GM21360 (cell line): ENCODE data around the gene OR13A1.
"Not testable (repeated sequence)": the region's sequence is repeated elsewhere in the genome, so short reads cannot be mapped to it uniquely, and the experiment has no call there.

Source experiments
- ATAC-seq: cut with Tn5 transposase; IDR thresholded peaks from one replicate; pipeline ENCODE4 v1.9.1; 2021; ENCODE audit warnings: mild to moderate bottlenecking, moderate library complexity; ENCODE audit not compliant: unreplicated experiment

OR13A1 gene, protein sequence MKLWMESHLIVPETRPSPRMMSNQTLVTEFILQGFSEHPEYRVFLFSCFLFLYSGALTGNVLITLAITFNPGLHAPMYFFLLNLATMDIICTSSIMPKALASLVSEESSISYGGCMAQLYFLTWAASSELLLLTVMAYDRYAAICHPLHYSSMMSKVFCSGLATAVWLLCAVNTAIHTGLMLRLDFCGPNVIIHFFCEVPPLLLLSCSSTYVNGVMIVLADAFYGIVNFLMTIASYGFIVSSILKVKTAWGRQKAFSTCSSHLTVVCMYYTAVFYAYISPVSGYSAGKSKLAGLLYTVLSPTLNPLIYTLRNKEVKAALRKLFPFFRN

DNA sequence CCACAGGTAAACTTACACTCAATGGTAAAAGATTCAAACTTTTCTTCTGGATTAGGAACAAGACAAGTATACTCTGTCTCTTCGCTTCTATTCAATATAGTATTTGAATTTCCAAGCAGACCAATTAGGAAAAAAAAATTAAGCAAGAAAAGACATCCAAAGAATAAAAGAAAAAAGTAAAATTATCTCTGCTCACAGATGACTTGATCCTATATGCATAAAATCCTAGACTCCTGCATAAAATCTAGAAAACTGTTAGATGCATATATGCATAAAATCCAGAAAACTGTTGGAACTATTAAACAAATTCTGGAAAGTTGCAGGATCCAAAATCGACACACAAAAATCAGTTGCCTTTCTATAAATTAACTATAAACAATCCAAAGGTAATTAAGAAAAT is at the start of gene OR13A1:
Gene OR13A1 (minus strand): TSS at position 101 of the 400 bp plus-strand sequence. CDS start 11,186 bp downstream, outside the sequence.
- no peak for ATAC-seq

DNA sequence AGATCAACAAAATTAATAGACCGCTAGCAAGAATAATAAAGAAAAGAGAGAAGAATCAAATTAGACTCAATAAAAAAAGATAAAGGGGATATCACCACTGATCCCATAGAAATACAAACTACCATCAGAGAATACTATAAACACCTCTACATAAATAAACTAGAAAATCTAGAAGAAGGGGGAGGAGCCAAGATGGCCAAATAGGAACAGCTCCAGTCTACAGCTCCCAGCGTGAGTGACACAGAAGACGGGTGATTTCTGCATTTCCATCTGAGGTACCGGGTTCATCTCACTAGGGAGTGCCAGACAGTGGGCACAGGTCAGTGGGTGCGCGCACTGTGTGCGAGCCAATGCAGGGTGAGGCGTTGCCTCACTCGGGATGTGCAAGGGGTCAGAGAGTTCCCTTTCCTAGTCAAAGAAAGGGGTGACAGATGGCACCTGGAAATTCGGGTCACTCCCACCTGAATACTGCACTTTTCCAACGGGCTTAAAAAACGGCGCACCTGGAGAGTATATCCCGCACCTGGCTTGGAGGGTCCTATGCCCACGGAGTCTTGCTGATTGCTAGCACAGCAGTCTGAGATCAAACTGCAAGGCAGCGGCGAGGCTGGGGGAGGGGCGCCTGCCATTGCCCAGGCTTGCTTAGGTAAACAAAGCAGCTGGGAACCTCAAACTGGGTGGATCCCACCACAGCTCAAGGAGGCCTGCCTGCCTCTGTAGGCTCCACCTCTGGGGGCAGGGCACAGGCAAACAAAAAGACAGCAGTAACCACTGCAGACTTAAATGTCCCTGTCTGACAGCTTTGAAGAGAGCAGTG is 46.8 kb upstream of the OR13A1 start:
- not testable (repeated sequence) for ATAC-seq

DNA sequence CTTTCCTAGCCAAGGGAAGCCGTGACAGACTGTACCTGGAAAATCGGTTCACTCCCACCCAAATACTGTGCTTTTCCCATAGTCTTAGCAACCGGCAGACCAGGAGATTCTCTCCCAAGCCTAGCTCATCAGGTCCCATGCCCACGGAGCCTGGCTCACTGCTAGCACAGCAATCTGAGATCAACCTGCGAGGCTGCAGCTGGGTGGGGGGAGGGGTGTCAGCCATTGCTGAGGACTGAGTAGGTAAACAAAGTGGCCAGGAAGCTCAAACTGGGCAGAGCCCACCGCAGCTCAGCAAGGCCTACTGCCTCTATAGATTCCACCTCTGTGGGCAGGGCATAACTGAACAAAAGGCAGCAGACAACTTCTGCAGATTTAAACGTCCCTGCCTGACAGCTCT is 43.6 kb upstream of the OR13A1 start:
- not testable (repeated sequence) for ATAC-seq

DNA sequence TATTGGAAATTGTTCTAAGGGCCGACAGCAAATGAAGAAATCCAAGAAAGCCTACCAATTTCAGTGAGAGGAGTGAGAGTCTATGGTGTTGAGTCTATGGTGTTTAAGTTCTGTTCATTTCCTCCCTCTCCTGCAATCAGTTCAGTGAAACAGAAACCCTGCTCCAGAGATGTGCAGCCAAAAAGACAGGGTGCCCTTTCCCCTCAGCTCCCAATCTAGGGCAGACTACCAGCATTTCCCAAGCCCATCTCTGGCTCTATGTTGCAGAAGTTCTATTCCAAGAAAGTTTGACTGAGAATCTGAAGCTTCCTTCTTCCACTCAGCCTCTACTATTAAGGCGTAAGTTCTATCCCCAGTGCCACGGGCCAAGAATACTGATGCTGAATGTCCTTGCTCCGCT is 40.1 kb upstream of the OR13A1 start:
- ATAC-seq = no peak

DNA sequence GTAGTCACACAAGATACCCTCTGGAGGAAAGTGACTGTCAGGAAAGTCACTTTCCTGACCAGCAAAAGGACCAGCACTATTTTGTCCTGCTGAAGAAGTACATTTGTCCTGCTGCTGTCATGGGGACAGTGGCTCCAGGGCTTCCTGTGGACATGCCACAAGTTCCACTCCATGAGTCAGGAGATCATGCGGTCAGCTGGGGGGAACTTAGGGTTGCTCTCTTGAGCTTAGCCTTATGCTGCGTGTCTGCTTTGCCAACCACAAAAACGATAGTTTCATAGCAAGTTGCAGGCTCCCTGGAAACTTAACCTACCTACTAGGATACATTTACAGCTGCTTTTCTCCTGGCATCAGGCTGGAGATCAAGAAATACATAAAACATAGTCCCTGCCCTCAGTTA is 38.9 kb upstream of the OR13A1 start:
- ATAC-seq = no peak

DNA sequence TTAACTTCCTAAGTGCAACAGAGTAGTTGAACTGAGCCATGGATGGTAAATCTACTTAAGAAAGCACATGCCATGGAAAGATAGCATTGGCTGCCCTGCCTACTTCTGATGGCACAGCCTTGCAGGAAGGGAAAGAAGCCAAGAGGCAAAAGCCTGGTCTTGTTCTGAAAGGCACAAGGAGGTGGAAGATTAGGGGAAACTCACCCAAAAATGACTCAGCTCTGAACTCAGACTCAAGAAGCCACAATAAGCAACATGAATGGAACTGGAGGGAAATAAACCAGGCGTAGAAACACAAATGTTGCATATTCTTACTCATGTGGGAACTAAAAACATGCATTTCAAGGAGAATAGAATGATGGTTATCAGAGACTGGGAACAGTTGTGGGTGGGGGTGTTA is 37.8 kb upstream of the OR13A1 start:
- peak; percentile 57 for ATAC-seq

DNA sequence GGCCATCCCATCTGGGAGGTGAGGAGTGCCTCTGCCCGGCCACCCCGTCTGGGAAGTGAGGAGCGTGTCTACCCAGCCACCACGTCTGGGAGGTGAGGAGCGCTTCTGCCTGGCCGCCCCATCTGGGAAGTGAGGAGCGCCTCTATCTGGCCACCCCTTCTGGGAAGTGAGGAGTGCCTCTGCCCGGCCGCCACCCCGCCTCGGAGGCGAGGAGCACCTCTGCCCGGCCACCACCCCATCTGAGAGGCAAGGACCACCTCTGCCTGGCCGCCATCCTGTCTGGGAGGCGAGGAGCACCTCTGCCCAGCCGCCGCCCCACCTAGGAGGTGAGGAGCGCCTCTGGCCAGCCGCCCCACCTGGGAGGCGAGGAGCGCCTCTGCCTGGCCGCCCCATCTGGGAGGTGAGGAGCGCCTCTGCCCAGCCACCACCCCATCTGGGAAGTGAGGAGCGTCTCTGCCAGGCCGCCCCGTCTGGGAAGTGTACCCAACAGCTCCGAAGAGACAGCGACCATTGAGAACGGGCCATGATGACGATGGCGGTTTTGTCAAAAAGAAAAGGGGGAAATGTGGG is 32.9 kb upstream of the OR13A1 start:
- not testable (repeated sequence) for ATAC-seq

DNA sequence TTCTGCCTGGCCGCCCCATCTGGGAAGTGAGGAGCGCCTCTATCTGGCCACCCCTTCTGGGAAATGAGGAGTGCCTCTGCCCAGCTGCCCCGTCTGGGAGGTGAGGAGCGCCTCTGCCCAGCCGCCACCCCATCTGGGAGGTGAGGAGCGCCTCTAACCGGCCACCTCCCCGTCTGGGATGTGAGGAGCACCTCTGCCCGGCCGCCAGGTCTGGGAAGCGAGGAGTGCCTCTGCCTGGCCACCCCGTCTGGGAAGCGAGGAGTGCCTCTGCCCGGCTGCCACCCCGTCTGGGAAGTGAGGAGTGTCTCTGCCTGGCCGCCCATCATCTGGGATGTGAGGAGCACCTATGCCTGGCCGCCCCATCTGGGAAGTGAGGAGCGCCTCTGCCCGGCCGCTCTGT is 32.1 kb upstream of the OR13A1 start:
- not testable (repeated sequence) for ATAC-seq

DNA sequence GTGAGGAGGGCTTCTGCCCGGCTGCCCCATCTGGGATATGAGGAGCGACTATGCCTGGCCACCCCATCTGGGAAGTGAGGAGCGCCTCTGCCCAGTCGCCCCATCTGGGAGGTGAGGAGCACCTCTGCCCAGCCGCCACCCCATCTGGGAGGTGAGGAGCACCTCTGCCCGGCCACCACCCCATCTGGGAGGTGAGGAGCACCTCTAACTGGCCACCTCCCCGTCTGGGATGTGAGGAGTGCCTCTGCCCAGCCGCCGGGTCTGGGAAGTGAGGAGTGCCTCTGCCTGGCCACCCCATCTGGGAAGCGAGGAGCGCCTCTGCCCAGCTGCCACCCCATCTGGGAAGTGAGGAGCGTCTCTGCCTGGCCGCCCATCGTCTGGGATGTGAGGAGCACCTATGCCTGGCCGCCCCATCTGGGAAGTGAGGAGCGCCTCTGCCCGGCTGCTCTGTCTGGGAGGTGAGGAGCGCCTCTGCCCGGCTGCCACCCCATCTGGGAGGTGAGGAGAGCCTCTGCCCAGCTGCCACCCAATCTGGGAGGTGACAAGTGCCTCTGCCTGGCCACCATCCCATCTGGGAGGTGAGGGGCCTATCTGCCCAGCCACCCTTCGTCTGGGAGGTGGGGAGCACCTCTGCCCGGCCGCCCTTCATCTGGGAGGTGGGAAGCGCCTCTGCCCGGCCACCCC is 31.4 kb upstream of the OR13A1 start:
- not testable (repeated sequence) for ATAC-seq

DNA sequence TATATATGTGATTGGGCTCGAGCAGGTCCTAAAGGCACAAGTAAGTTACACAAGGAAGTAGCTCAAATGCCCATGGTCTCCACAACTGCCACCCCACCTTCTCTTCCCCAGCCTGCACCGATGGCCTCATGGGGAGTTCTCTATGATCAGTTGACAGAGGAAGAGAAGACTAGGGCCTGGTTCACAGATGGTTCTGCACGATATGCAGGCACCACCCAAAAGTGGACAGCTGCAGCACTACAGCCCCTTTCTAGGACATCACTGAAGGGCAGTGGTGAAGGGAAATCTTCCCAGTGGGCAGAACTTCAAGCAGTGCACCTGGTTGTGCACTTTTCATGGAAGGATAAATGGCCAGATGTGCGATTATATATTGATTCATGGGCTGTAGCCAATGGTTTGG is 25.0 kb upstream of the OR13A1 start:
- ATAC-seq = not testable (repeated sequence)

DNA sequence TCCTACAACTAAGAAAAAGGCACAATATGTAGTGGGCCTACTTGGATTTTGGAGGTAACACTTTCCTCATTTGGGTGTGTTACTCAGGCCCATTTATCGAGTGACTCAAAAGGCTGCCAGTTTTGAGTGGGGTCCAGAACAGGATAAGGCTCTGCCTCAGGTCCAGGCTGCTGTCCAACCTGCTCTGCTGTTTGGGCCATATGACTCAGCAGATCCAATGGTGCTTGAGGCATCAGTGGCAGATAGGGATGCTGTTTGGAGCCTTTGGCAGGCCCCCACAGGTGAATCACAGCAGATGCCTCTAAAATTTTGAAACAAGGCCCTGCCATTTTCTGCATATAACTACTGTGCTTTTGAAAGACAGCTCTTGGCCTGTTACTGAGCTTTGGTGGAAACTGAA is 24.5 kb upstream of the OR13A1 start:
- no peak for ATAC-seq

DNA sequence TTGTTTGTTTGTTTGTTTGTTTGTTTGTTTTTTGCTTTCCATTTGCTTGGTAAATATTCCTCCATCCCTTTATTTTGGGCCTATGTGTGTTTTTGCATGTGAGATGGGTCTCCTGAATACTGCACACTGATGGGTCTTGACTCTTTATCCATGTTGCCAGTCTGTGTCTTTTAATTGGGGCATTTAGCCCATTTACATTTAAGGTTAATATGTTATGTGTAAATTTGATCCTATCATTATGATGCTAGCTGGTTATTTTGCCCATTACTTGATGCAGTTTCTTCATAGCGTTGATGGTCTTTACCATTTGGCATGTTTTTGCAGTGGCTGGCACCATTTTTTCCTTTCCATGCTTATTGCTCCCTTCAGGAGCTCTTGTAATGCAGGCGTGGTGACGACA is 16.4 kb upstream of the OR13A1 start:
- not testable (repeated sequence) for ATAC-seq

DNA sequence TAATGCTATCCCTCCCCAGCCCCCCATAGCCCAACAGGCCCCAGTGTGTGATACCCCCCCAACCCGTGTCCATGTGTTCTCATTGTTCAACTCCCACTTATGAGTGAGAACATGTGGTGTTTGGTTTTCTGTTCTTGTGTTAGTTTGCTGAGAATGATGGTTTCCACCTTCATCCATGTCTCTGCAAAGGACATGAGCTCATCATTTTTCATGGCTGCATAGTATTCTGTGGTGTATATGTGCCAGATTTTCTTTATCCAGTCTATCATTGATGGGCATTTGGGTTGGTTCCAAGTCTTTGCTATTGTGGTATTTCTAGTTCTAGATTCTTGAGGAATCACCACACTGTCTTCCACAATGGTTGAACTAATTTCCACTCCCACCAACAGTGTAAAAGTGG is 11.5 kb upstream of the OR13A1 start:
- not testable (repeated sequence) for ATAC-seq

DNA sequence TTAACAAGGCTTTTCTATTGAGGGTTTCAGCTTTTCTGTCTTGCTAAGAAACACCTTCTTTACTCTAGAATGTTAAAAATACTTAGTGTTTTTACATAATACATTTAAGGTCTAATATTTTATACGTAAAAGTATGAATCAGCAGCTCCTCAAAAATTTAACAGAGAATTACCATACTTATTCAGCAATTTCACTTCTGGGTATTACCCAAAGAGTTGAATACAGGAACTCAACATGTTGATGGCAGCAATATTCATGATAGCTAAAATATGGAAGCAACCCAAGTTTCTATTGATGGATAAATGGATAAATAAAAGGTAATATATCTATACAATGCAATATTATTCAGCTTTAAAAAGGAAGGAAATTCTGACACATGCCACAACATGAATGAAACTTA is 9.7 kb upstream of the OR13A1 start:
- no peak for ATAC-seq

DNA sequence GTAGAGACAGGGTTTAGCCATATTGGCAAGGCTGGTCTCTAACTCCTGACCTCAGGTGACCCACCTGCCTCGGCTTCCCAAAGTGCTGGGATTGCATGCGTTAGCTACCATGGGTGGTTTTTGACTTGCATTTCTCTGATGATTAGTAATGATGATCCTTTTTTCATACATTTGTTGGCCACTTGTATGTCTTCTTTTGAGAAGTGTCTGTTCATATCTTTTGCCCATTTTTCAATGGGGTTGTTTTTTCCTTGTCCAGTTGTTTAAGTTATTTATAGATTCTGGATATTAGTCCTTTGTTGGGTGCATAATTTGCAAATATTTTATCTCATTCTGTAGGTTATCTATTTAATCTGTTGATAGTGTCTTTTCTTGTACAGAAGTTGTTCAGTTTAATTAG is 4.3 kb upstream of the OR13A1 start:
- ATAC-seq = no peak

DNA sequence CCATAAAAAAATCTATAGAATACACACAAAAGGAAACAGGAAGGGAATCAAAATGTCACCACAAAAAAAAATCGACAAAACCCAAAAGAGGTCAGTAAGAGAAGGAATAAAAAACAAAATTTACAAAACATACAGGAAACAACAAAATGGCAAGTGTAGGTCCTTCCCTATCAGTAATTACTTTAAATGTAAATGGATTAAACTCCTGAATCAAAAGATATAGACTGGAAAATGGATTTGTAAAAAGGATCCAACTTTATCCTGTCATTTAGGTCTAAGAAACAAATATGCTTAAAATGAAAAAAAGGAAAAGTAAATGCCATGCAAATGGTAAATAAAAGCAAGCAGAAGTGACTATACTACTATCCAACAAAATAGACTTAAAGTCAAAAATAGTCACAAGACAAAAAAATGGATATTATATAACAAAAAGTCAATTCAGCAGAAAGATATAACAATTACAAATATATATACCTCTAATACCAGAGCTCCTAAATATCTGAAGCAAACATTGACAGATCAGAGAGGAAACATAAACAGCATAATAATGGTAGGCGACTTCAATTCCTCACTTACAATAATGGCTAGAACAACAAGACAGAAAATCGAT is 2.0 kb downstream of the OR13A1 start:
- ATAC-seq = no peak

DNA sequence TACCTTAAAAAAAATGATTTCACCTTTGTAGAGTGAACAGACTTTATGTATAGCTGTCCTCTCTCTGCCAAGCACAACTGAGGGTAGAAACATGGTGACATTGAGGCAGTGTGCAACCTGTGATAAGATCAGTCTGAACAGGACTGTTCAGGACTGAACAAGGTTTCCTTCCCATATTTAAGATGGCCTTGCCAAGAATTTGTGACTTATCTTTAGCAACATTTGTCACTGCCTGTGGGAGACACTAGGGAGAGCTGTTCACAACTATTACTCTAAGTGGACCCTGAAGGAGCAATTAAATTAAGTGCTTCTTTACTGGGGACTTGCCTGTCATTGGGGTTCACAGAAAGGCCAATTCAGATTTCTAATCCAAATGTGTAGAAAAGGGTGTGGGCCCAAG is 6.7 kb downstream of the OR13A1 start:
- ATAC-seq = no peak

DNA sequence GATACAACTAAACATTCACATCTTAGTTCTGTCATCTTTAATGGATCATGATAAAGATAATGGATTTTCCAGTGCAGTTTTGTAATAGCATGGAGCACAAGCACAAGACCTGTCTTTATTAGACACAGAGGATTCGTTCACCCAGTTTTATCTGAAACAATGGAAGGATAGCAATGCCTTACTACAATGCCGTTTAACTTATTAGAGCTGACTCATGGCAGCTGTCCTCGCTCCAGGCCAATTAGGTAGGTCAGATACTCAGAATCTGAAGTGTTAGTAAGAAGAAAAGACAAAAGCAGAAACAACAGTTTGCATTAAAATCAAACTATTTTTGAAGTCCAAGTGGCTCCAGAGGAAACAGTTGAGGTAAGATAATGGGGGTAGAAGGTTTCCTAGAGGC is 12.8 kb downstream of the OR13A1 start:
- ATAC-seq = no peak

DNA sequence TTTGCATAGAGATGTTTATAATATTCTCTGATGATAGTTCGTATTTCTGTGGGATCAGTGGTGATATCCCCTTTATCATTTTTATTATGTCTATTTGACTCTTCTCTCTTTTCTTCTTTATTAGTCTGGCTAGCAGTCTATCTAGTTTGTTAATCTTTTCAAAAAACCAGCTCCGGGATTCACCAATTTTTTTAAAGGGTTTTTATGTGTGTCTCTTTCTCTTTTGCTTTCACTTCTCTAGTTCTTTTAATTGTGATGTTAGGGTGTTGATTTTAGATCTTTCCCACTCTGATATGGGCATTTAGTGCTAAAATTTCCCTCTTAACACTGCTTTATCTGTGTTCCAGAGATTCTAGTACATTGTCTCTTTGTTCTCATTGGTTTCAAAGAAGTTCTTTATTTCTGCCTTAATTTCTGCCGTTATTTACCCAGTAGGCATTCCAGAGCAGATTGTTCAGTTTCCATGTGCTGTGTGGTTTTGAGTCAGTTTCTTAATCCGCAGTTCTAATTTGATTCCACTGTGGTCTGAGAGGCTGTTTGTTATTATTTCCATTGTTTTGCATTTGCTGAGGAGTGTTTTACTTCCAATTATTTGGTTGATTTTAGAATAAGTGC is 17.0 kb downstream of the OR13A1 start:
- not testable (repeated sequence) for ATAC-seq

DNA sequence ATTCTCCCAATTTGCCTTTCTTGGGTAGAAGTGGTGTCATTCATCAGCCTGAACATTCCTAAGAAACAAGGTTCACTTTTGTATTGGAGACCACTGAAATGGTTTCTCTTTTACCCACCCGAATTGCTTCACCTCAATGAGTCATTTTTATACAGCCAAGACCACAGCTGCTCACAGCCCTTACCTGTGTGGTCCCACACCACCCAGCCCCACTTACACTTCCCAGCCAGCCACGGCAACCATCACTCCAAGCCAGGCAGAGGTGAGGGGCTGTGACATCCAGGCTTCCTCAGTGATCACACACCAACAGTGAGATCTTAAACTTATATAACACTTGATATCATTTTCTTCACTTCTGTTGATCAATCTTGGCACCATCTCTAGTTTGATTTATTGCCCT is 20.7 kb downstream of the OR13A1 start:
- no peak for ATAC-seq
